ENCODE measurements around the gene CTSL. TPM values are rescaled to one million over a fixed set of nuclear protein-coding genes. Genes with fewer than 3 reads are reported as not detected.

The CTSL gene
- total and polyA plus RNA-seq, 2 of the 13 experiments (the other 11 are each of a cell fraction or from before 2014, with no cell fraction given): 78.1 to 113 TPM

DNA sequence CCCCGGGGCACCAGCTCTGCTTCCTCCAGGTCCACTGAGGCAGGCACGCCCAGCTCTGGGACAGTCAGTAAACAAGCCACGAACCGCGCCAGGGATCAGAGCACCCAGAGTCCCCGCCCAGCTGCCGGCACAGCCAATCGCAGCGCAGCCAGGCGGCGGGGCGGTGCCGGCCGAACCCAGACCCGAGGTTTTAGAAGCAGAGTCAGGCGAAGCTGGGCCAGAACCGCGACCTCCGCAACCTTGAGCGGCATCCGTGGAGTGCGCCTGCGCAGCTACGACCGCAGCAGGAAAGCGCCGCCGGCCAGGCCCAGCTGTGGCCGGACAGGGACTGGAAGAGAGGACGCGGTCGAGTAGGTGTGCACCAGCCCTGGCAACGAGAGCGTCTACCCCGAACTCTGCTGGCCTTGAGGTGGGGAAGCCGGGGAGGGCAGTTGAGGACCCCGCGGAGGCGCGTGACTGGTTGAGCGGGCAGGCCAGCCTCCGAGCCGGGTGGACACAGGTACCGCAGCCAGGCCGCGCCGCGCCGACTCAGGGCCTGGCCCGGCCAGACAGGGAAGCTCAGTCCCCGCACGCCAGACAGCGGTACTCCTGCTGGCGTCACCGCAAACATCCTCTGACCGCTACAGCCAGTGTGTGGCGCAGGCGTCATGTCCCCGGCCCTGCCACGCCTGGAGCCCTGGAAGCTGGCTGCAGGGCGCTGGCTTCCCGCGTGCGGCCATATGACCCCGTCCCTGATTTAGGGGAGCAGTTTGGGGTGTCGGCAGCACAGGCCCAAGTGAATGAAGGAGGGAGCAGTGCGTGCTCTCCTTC lies at the start of gene CTSL (continued):
- TF ChIP-seq, protein P1, sequence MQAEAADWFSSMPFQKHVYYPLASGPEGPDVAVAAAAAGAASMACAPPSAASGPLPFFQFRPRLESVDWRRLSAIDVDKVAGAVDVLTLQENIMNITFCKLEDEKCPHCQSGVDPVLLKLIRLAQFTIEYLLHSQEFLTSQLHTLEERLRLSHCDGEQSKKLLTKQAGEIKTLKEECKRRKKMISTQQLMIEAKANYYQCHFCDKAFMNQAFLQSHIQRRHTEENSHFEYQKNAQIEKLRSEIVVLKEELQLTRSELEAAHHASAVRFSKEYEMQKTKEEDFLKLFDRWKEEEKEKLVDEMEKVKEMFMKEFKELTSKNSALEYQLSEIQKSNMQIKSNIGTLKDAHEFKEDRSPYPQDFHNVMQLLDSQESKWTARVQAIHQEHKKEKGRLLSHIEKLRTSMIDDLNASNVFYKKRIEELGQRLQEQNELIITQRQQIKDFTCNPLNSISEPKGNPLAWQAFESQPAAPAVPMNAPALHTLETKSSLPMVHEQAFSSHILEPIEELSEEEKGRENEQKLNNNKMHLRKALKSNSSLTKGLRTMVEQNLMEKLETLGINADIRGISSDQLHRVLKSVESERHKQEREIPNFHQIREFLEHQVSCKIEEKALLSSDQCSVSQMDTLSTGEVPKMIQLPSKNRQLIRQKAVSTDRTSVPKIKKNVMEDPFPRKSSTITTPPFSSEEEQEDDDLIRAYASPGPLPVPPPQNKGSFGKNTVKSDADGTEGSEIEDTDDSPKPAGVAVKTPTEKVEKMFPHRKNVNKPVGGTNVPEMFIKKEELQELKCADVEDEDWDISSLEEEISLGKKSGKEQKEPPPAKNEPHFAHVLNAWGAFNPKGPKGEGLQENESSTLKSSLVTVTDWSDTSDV (CRISPR knock-in tag; IDR thresholded peaks at IDR 0.05): 0 out of 2 replicates have a peak, but pooled peaks have one; percentile 64
- TF ChIP-seq ZNF326 (CRISPR knock-in tag; IDR thresholded peaks at IDR 0.05; ENCODE audit: borderline replicate concordance) (no peak), ZFP1 (CRISPR knock-in tag; IDR thresholded peaks at IDR 0.05) (no peak), ZSCAN9 (CRISPR knock-in tag; IDR thresholded peaks at IDR 0.05; ENCODE audit: borderline replicate concordance) (peak; percentile 43; the same call in 1 of the 2 replicates), MBD4 (IDR thresholded peaks at IDR 0.05; ENCODE audit: borderline replicate concordance, low read length) (no peak), TARDBP (CRISPR knock-in tag; IDR thresholded peaks at IDR 0.05) (peak; percentile 51; the same call in 1 of the 2 replicates), ZNF724P (CRISPR knock-in tag; IDR thresholded peaks at IDR 0.05; ENCODE audit: borderline replicate concordance) (peak; percentile 61), ATF1 (CRISPR knock-in tag; IDR thresholded peaks at IDR 0.05) (no peak), DNMT3B (CRISPR knock-in tag; conservative IDR thresholded peaks at IDR 0.05) (no peak), RELA (CRISPR knock-in tag; IDR thresholded peaks at IDR 0.05) (0 out of 2 replicates have a peak, but pooled peaks have one; percentile 49), ZSCAN12 (CRISPR knock-in tag; IDR thresholded peaks at IDR 0.05) (peak; percentile 24; the same call in 1 of the 2 replicates), ZNF839 (CRISPR knock-in tag; IDR thresholded peaks at IDR 0.05; ENCODE audit: borderline replicate concordance) (peak; percentile 73; the same call in 1 of the 2 replicates), NCOR1 (IDR thresholded peaks at IDR 0.05; ENCODE audit: borderline replicate concordance, low read length) (no peak), SIX4 (CRISPR knock-in tag; IDR thresholded peaks at IDR 0.05) (no peak), HES4 (CRISPR knock-in tag; IDR thresholded peaks at IDR 0.05; ENCODE audit: borderline replicate concordance) (peak; percentile 68), ZNF430 (CRISPR knock-in tag; IDR thresholded peaks at IDR 0.05) (peak; percentile 61; the same call in 1 of the 2 replicates), IKZF4 (CRISPR knock-in tag; IDR thresholded peaks at IDR 0.05; ENCODE audit: borderline replicate concordance, low read depth, not compliant biosample characterization) (peak; percentile 77), ETV6 (CRISPR knock-in tag; conservative IDR thresholded peaks at IDR 0.05) (peak; percentile 68), ZNF350 (CRISPR knock-in tag; IDR thresholded peaks at IDR 0.05; ENCODE audit: borderline replicate concordance, low read depth) (peak; percentile 95; the same call in 1 of the 2 replicates), SMC3 (IDR thresholded peaks at IDR 0.05; ENCODE audit: low read length) (no peak), MTF1 (CRISPR knock-in tag; IDR thresholded peaks at IDR 0.05) (no peak; the same call in 1 of the 2 replicates), ZNF557 (CRISPR knock-in tag; IDR thresholded peaks at IDR 0.05) (no peak; the same call in 1 of the 2 replicates), FOXA3 (CRISPR knock-in tag; IDR thresholded peaks at IDR 0.05) (peak; percentile 68)
- TF ChIP-seq, protein P2, sequence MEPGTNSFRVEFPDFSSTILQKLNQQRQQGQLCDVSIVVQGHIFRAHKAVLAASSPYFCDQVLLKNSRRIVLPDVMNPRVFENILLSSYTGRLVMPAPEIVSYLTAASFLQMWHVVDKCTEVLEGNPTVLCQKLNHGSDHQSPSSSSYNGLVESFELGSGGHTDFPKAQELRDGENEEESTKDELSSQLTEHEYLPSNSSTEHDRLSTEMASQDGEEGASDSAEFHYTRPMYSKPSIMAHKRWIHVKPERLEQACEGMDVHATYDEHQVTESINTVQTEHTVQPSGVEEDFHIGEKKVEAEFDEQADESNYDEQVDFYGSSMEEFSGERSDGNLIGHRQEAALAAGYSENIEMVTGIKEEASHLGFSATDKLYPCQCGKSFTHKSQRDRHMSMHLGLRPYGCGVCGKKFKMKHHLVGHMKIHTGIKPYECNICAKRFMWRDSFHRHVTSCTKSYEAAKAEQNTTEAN (CRISPR knock-in tag; conservative IDR thresholded peaks at IDR 0.05): peak; percentile 65; the same call in 1 of the 2 replicates
- TF ChIP-seq, protein P3, sequence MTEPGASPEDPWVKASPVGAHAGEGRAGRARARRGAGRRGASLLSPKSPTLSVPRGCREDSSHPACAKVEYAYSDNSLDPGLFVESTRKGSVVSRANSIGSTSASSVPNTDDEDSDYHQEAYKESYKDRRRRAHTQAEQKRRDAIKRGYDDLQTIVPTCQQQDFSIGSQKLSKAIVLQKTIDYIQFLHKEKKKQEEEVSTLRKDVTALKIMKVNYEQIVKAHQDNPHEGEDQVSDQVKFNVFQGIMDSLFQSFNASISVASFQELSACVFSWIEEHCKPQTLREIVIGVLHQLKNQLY (CRISPR knock-in tag; IDR thresholded peaks at IDR 0.05): no peak
- TF ChIP-seq, protein P4, sequence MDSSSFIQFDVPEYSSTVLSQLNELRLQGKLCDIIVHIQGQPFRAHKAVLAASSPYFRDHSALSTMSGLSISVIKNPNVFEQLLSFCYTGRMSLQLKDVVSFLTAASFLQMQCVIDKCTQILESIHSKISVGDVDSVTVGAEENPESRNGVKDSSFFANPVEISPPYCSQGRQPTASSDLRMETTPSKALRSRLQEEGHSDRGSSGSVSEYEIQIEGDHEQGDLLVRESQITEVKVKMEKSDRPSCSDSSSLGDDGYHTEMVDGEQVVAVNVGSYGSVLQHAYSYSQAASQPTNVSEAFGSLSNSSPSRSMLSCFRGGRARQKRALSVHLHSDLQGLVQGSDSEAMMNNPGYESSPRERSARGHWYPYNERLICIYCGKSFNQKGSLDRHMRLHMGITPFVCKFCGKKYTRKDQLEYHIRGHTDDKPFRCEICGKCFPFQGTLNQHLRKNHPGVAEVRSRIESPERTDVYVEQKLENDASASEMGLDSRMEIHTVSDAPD (CRISPR knock-in tag; IDR thresholded peaks at IDR 0.05): peak; percentile 76
